ENCODE results near the gene ARHGAP10. TPM values are rescaled to one million over a fixed set of nuclear protein-coding genes. Genes with fewer than 3 reads are reported as not detected.

The ARHGAP10 gene
- total RNA-seq, 4 donors from 2014 or later: 153 to 404 (median 215) TPM

DNA sequence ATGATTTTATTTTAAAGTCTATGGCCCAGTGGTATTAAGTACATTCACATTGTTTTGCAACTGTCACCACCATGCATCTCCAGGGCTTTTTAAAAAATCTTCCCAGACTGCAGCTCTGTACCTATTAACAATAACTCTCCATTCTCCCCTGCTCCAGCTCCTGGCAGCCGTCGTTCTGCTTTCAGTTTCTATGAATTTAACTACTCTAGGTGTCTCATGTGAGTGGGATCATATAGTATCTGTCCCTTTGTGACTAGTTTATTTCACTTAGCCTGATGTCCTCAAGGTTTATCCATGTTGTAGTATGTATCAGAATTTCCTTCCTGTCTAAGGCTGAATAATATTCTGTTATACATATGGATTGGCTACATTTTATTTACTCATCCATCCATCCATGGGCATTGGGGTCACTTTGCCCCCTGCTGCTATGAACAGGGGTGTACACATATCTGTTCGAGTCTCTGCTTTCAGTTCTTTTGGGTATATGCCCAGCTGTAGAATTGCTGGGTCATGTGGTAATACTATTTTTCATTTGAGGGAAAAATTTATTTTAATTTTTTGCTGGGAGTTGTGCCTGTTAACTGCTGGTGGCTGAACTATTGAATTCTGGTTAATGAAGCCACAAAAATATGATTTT lies 131.3 kb downstream of the ARHGAP10 start:
- Histone ChIP-seq H3K4me1 (peaks cover 34 to 91% (median 41%) of the 10 kb centered on the region in 3 donors), H3K27me3 (no peaks in the 10 kb centered on the region), H3K27ac (peak overlapping the region; percentile 69 to 79 (median 77)), H3K9me3 (no peaks in the 10 kb centered on the region), H3K36me3 (peaks cover 0 to 52% of the 10 kb centered on the region in 2 donors), H3K4me3 (no peak overlapping the region)
- TF ChIP-seq POLR2AphosphoS5 (IDR thresholded peaks at IDR 0.05): no peak
- TF ChIP-seq, protein P1, sequence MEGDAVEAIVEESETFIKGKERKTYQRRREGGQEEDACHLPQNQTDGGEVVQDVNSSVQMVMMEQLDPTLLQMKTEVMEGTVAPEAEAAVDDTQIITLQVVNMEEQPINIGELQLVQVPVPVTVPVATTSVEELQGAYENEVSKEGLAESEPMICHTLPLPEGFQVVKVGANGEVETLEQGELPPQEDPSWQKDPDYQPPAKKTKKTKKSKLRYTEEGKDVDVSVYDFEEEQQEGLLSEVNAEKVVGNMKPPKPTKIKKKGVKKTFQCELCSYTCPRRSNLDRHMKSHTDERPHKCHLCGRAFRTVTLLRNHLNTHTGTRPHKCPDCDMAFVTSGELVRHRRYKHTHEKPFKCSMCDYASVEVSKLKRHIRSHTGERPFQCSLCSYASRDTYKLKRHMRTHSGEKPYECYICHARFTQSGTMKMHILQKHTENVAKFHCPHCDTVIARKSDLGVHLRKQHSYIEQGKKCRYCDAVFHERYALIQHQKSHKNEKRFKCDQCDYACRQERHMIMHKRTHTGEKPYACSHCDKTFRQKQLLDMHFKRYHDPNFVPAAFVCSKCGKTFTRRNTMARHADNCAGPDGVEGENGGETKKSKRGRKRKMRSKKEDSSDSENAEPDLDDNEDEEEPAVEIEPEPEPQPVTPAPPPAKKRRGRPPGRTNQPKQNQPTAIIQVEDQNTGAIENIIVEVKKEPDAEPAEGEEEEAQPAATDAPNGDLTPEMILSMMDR (IDR thresholded peaks at IDR 0.05): peak in 1 of 4 experiments; percentile 10
- WGBS, 2 donors (ENCODE audit: low coverage in 1 of 2): 10 to 29% methylated on average over 3 of the region's 3 CpGs
- no peak for ATAC-seq

DNA sequence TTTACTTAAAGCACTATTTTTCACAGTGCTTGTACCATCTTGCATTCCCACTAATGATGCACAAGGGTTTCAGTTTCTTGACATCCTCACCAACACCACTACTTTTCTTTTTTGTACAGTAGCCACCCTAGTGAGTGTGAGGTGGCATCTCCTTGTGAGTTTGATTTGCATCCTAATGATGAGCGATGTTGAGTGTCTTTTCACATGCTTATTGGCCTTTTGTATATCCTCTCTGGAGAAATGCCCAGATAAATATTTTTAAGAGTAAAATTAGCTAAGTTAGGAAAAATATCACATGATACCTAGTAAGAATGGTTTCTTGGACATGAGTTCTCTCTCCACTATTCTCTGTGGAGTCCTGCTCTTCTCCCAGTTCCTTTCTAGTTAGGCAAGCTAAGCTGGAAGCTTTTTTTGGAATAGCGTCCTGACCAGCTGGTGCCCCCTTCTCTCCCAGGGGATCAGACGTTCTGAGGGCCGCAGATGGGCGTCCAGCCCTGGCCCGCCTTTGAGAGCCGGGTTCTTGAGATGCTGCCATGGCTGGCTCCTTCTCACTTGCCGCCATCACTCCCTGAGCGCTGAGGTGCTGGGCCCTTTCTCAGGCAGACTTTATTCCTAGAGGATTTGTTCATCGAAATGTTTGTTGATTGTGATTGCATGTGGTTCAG lies 132.1 kb downstream of the ARHGAP10 start:
- no peaks in the 10 kb centered on the region for H3K27me3 ChIP-seq
- no peaks in the 10 kb centered on the region for H3K9me3 ChIP-seq
- TF ChIP-seq, protein P1 (IDR thresholded peaks at IDR 0.05): no peak
- no peak for TF ChIP-seq EP300 (IDR thresholded peaks at IDR 0.05)
- no peak for TF ChIP-seq POLR2AphosphoS5 (IDR thresholded peaks at IDR 0.05)
- TF ChIP-seq POLR2A (IDR thresholded peaks at IDR 0.05): no peak
- H3K4me1 ChIP-seq: peaks cover 29 to 84% (median 36%) of the 10 kb centered on the region in 3 donors
- H3K27ac ChIP-seq: peak overlapping the region; percentile 69 to 79 (median 77)
- H3K36me3 ChIP-seq: peaks cover 0 to 52% of the 10 kb centered on the region in 2 donors
- 72 to 78% methylated on average over 5 of the region's 10 CpGs for WGBS, 2 donors (ENCODE audit: low coverage in 1 of 2)
- no peak overlapping the region for H3K4me3 ChIP-seq
- ATAC-seq: no peak

DNA sequence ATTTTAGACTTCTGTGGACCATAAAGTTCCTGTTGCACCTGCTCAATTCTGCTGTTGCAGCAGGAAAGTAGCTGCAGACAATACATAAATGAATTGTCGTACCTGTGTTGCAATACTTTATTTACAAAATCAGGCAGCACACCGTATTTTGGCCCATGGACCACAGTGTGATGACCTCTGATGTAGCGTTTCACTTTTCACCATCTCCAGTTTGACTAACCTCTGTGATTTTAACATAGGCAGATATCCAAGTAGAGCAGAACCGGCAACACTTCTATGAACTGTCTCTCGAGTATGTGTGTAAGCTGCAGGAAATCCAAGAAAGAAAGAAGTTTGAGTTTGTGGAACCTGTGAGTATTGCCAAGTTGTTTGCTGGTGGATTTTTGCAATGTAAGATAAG lies 132.7 kb downstream of the ARHGAP10 start:
- peak overlapping the region in 3 of 4 donors; percentile 75 to 79 (median 79) for H3K27ac ChIP-seq
- H3K9me3 ChIP-seq: no peaks in the 10 kb centered on the region
- peak; percentile 56 for ATAC-seq
- no peak overlapping the region for H3K4me3 ChIP-seq
- TF ChIP-seq, protein P1 (IDR thresholded peaks at IDR 0.05): no peak
- TF ChIP-seq POLR2A (IDR thresholded peaks at IDR 0.05) (no peak), POLR2AphosphoS5 (IDR thresholded peaks at IDR 0.05) (peak; percentile 37), EP300 (IDR thresholded peaks at IDR 0.05) (no peak)
- H3K4me1 ChIP-seq: peaks cover 29 to 78% (median 36%) of the 10 kb centered on the region in 3 donors
- 30 to 39% methylated on average over 4 to 5 of the region's 5 CpGs for WGBS, 2 donors (ENCODE audit: low coverage in 1 of 2)
- H3K27me3 ChIP-seq: no peaks in the 10 kb centered on the region
- H3K36me3 ChIP-seq: peaks cover 0 to 52% of the 10 kb centered on the region in 2 donors

DNA sequence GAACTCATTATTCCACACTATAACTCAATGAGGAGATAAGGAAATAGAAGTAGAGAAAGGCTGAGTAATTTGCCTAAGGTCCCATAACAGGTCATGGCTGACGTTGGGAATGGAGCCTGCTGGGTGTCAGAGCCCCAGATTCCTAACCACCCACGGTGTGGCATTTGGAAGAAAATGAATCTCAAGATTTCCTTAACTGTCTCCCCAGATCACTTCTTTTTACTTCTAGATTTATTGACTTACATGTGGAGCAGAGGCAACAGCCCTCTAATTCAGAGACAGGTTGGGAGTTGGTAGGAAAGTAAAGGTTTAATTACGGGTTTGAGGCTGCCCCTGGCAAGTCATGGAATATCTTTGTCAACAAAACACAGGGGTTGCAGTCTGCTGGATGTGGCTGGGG lies 134.0 kb downstream of the ARHGAP10 start:
- TF ChIP-seq POLR2AphosphoS5 (IDR thresholded peaks at IDR 0.05): no peak
- H3K27me3 ChIP-seq: no peaks in the 10 kb centered on the region
- peaks cover 26 to 65% (median 36%) of the 10 kb centered on the region in 3 donors for H3K4me1 ChIP-seq
- no peak overlapping the region for H3K4me3 ChIP-seq
- H3K27ac ChIP-seq: peak overlapping the region; percentile 36 to 79 (median 77)
- no peaks in the 10 kb centered on the region for H3K9me3 ChIP-seq
- no peak for ATAC-seq
- WGBS, 2 donors (ENCODE audit: low coverage in 1 of 2): 35 to 36% methylated on average over 3 of the region's 3 CpGs
- H3K36me3 ChIP-seq: peaks cover 0 to 39% of the 10 kb centered on the region in 2 donors

DNA sequence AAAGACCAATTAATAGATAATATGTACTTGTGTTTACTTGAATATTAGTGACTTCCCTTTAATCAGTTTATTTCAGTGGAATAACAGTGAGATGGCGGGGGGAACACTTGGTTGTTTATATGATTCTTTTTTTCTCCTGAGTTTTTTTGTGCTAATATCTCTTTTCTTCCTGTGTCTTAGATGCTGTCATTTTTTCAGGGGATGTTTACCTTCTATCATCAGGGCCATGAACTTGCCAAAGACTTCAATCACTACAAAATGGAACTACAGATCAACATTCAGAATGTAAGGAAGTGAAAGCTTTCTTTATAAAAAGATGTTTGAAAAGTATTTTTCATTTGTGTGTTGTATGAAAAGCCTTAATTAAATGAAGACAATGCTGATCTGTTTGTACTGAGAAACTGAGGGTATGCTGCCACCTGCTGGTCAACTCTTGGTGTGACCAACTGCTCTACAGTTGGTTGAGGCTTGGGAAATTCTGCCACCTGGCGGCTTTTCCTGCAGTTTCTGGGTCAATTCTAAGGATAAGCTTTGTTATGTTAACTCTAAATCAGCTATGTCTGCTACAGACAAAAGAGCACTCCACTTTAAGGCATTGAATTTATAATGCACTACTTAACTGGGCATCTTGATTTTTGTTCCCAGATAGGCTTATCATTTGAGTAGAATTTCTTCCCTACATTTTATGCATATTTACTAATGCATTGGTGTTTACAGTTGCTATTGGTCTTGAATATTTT lies 134.8 kb downstream of the ARHGAP10 start:
- peak overlapping the region; percentile 36 to 79 (median 77) for H3K27ac ChIP-seq
- 18 to 28% methylated on average over 2 of the region's 2 CpGs for WGBS, 2 donors (ENCODE audit: low coverage in 1 of 2)
- H3K27me3 ChIP-seq: no peaks in the 10 kb centered on the region
- peaks cover 26 to 57% (median 34%) of the 10 kb centered on the region in 3 donors for H3K4me1 ChIP-seq
- no peak for TF ChIP-seq EP300 (IDR thresholded peaks at IDR 0.05)
- no peak for TF ChIP-seq POLR2A (IDR thresholded peaks at IDR 0.05)
- TF ChIP-seq, protein P1 (IDR thresholded peaks at IDR 0.05): peak; percentile 97 to 100 (median 99)
- TF ChIP-seq POLR2AphosphoS5 (IDR thresholded peaks at IDR 0.05): peak; percentile 55
- peaks cover 0 to 35% of the 10 kb centered on the region in 2 donors for H3K36me3 ChIP-seq
- no peak overlapping the region for H3K4me3 ChIP-seq
- H3K9me3 ChIP-seq: no peaks in the 10 kb centered on the region
- peak; percentile 81 for ATAC-seq

All from gastroesophageal sphincter (tissue), 4 donors.